ENCODE results near the gene SMG6.

DNA sequence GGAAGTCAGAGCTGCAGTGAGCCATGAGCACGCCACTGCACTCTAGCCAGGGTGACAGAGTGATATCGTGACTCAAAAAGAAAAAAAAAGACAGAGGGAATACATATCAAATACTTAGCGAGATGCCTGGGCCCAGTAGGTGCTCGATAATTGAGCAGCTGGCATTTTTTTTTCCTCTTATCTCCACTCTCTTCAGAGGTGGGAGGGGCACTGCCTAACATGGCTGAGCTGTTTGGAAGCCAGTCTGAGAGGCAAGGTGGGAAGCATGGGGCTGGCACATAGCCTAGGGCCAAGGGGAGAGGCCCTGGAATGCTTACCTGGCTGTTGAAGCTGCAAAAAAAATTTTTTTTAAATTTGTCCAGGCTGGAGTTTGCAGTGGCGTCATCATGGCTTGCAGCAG lies 210.2 kb downstream of the SMG6 start:
- no peak for TF ChIP-seq POLR2A (IDR thresholded peaks at IDR 0.05; ENCODE audit: low read length)
- TF ChIP-seq GATA1 (IDR thresholded peaks at IDR 0.05; ENCODE audit: low read depth, low read length): no peak

Measured in erythroblast (primary cell).